Activated CD8-positive, alpha-beta memory T cell treated with anti-CD3 and anti-CD28 coated beads, Interleukin-2, amount 50 U/mL, for 4 hours (primary cell): ENCODE results near the gene ZNF423.

Source experiments
- DNase-seq: peaks from one replicate; pipeline ENCODE4 v3.0.0-alpha.2; 2020

Gene ZNF423

DNA sequence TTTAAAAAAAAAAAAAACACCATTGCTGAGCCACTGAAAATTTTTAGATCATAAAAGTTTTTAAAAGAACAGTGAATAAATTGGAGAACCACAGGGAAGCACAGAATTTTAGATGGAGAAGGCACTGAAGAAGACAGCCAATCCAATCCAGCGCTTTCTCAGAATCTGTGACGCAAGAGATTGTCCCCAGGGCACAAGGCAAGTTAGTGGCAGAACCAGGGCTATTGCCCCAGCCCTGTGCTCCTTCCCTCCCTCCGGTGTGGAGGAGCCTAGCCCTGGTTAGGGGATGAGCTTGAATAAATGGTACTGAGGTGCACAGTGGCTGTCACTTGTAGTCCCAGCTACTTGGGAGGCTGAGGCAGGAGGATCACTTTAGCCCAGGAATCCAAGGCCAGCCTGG lies 108.3 kb downstream of the ZNF423 start:
- no peak for DNase-seq

DNA sequence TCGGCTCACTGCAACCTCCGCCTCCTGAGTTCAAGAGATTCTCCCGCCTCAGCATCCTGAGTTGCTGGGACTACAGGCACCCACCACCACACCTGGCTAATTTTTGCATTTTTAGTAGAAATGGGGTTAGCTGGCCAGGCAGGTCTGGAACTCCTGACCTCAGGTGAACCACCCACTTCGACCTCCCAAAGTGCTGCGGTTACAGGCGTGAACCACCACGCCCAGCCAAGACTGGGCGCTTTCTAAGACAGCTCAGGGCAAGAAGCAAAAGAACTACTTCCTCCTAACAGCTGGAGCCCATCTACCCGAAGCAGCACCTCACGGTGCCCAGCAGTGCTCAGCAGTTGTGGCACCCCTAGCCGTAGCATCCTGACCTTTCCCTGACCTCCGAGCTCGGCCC lies 109.4 kb downstream of the ZNF423 start:
- no peak for DNase-seq

DNA sequence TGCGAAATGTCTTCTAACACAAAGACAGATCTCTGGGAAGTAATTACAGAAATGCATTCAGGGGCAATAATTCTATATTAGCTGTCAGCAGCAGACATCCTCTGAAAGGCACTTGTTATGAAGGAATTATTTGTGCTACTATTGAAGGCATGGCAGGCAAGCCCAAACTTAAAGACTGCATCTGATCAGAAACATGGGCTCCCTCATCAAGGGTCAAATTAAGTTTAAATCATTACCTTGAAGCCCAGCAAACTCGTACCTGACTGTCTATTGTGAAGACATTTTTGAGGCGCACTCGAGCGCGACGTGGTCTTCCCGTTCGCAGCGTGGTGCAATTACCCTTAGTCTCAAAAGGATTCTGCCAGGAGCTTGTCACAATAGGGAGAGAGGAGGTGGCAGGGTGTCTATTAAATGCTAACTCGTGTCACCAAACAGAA lies 110.6 kb downstream of the ZNF423 start:
- no peak for DNase-seq

DNA sequence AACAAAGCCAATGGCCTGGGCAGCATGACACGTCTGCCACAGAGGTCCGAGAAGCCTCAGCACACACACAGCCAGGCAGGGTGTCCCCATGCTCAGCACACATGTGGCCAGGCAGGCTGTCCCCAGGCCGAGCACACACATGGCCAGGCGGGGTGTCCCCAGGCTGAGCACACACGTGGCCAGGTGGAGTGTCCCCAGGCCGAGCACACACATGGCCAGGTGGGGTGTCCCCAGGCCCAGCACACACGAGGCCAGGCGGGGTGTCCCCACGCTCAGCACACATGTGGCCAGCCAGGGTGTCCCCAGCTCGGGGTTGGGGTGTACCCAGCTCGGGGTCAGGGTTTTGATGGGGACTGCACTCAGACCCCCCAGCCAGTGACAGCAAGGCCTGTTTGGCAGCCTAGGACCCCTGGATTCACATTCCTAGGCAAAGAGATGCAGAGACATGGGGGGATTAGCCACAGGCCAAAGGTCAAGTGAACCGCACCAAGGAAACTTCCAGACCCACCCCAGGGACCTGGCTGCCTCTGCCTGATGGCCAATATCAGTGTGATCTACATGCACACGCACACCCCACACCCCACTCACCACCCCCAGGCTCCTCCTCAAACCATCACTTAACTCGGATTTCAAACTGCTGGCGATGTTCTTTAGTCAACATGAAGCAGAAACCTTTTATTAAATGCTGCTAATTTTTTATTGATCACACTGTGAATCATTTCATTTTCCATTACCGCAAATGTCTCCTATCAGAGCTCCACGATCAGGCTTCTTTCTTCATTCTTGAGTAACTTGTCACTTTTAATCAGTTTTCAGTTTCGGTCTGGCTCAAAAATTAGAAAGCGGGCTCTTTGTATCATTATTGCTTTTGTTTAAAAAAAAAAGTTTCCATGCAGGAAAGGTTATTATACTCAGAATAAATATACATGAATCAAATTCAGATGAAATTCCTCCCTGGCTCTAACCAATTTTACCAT lies 111.4 kb downstream of the ZNF423 start:
- no peak for DNase-seq

DNA sequence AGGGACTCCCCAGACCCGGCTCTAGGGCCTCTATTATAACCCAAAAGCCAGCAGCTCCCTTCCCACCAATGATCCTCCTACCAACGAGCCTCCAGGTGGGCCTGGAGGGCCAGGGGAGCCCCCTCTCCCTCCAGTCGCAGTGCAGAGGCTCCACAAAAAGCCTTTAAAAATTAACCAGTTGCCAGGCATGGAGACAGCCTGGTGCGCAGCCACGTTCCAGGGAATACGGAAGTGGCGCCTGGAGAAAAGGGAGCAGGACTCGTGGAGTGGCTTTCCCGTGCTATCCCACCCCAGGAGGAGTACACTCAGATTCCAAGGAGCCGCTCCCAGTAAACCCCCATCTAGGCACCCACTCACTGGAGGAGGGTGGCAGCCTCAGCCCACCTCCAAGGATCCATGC lies 112.3 kb downstream of the ZNF423 start:
- DNase-seq, result no peak

DNA sequence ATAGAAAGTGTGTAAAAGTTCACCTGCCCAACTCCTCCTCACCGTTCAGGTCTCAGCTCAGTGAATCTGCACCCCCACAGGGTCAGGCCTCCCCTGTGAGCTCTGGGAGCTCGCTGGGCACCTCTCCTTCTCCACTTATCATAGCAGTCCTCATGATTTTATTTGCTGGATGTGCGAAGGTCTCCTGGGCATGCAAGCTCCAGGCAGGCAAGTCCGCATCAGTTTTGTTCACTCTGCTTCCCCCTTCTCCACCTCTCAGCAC lies 112.8 kb downstream of the ZNF423 start:
- no peak for DNase-seq

DNA sequence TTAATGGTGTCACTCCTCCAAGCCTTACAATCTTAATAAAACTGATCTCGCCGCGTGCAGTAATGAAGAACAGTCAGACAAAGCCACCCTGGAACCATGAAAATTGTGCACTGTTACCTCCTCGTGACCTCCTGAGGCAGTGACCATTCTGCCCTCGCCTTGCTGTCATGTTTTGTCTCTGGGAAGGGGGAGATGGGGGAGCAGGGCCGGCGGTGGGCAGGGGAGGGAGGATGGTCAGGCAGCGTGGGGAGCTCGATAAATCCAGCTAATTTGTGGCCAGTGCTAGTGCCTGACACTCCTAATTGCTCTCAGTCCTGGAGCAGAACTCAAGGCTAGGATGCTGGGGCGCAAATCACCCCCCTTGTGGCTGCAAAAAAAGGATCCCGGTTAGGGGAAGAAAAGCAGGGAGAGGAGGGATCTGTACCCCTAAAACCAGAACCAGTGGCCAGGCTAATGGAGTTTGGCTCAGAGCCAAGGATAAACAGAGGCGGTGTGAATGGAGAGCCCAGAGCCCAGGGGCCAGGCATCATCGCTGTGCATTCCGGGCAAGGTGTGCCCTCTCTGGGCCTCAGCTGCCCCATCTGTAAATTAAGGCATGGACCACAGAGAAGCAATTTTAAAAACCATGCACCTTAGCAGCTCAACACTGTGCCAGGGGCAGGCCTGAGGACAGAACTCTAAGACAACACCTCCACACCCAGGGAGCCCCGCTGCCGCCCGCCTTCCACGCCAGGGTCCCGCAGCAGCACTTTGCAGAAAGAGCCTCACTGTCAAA lies 113.3 kb downstream of the ZNF423 start:
- no peak for DNase-seq

DNA sequence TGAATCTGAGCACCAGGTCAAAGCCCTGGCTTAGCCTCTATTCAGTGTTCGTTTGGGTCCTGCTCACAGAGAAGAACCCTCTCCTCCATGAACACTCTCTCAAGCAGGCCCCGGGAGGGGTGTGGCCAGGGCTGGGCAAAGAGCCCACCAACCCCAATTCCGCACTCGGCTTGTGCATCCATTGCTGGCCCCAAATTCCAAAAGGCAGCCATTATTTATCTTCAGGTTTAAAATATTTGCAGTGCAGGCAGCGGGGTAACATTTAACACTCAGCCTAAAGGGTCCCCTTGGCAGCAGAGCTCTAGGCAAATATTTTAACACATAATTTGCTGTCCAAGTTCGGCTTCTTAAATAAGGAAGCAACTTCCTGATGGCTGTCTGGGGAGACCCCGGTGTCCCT lies 115.7 kb downstream of the ZNF423 start:
- DNase-seq, result no peak

DNA sequence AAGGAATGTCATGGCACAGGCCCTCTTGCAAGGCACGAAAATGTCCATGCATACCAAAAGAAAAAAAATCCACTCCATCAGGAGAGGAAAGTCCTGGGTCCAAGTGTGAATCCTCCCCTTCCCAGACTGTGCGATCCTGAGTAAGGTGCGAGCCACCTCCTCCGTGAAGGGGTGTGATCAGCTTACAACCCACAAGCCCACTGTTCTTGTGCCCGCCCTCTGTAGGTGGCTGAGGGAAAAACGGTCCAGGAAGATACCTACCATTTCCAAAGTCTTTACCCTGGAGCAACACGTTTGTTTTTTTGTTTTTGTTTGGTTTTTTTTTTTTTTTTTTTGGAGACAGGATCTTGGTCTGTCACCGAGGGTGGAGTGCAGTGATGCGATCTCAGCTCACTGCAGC lies 116.5 kb downstream of the ZNF423 start:
- no peak for DNase-seq

DNA sequence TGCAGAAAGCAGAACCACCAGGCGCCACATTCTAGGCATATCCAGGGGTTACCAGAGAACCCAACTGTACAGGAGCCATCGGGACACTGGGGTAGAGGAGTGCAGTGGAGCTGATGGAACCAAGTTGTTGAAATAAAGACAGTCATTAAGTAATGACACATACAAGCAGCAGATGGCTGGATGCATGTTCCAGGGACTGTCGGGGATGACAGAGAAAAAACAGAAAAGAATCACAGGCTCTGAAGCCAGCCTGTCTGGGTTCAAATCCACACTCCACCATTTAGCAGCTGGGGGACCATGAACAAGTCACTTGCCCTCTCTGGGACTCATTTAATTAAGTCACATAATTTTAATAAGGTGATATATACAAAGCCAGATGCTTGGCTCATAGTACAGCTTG lies 117.1 kb downstream of the ZNF423 start:
- no peak for DNase-seq

DNA sequence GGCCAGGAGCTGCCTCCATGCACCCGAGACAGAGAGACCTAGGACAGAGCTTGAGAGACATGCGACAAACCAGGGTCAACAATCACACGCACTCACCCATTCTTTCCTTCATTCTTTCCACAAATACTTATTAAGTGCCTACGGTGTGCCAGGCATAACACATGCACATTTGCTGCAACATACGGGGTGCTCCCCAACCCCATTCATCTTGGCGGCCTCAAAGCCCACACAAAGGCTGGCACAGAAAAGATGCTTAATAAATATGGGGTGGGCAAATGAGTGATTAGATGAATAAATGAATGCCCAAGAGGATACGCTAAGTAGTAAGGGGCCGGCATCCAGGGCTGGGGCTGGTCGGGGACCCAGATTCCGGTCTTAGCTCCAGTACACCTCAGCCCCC lies 117.9 kb downstream of the ZNF423 start:
- no peak for DNase-seq

DNA sequence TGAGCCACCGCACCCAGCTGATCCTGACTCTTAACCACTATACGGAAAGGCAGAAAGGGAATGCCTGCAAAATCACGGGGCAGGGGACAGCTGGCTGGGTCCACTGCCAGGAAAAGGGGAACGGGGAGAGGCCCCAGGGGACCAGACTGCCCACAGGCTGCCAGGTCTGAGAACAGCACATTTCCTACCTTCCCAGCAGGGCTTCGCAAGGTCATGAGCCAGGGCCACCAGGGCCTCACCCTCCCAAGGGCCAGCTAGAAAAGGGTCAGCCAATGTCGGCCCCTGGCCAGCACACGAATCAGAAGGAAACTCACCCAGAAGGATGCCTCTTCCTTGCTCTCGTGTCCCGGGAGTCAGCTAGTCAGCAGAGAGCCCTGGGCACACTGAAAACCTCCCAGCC lies 118.4 kb downstream of the ZNF423 start:
- no peak for DNase-seq

DNA sequence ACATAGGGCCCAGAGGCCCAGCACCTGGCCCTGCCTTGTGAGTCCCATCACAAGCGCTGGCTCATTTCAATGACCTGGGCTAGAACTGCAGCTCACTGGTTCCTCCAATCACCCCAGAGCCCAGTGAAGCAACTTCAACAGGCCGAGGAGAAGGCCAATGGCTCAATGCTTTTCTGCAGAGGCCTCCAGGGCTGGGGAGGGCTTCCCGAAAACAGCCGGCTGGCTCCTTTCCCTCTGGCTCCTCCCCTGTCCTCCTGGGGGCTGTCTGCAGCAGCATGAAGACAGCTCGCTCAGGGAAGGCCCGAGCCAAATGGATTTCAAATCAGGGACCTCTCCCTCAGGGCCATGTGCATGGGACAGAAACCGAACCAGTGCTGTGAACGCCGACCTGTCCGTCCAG lies 121.6 kb downstream of the ZNF423 start:
- no peak for DNase-seq

DNA sequence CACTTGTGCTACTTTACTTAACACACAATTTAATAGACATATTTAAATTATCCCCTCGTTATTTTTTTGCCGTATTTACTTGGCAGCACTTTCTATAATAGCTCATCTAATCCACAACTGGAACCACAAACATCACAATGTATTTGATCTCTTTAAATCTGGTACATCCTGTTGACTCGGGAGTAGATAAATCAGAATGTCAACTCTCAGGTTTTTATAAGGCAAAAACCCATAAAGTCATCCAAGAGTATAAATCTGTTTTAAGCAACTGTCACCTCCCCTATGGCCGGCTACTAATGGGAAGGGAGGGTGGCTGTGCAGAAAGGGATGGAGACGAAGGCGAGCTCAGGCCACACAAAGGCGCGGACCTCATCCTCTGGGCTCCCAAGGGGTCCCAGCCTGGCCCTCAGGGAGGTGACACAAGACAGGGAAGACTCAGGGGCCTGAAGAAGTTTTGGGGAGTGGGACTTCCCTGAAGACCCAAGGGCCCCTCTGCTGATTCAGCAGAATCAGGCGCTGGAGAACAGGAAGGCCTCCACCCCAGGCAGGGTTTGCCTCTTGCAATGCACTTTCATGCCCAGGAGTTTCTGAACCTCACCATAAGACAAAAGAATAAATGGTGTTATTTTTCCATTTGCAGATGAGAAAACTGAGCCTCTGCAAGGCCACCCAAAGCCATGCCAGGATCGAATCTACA lies 122.5 kb downstream of the ZNF423 start:
- DNase-seq, result no peak

DNA sequence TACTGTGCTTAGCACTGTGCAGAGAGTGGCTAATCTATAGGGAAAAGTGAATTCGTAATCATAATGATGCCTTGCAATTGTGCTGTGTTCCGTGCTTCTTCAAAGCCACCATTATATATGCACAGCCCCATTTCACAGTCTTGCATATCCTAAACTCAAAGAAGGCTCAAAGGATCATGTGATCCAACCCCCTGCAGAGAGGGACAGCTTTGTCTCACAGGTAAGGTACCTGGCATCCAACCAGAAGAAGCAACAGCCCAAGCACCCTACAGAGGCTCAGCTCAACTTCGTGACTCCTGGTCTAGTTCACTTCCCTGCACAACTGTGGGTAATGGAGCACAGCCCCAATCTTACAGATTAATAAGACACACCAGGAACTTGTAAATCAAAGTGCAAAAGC lies 124.0 kb downstream of the ZNF423 start:
- no peak for DNase-seq

DNA sequence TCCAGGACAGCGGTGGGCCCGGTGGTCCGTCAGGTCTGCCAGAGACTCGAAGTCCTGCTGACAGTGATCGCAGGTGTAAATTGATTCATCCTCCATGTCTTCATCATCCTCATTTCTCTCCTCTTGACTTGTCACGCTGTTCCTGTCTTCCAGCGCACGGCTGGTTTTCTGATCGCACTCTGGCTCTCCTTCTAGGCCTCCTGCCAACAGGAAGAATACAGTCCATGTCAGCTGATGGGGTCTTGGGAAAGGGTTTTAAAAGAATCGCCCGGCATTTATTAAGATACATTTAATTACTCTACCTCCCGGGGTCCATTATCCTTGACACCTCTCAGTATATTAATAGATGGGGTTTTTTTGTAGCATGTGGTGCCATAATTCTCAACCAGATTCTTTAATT lies 125.1 kb downstream of the ZNF423 start:
- no peak for DNase-seq

DNA sequence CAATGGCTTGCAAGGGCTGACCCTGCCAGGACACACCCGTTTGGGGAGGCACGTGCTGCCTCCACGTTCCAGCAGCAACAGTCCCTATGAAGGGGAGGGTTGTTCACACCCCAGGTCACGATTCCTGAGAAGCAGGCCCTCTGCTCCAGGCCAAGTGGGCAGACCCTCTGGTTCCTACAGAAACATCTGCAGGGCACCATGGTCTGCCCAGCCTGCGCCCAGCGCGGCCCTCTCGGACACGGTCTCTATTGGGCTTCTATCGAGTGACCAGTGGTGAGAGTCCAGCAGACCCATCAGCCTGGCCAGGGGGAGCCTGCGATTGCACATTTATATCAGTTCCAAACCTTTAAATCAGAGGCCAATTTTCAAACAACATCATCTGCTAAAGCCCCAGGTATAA lies 128.3 kb downstream of the ZNF423 start:
- no peak for DNase-seq

DNA sequence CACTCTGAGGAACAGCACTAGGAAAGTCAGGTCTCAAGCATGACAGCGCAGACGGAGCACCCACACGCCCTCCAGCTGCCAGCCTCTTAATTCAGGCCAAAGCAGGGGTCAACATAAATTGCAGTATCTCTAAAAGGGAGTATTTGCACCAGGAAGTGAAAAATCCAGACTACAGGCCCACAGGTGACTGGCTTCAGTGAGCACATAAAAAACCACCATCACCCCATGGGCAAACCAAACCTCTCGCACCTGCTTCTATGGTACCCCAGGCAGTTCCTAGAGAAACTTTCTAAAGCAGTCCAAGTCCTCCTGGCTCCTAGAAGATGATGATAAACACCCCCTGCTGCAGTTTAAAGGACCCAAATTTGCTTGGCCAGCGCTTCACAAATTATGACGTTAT lies 129.8 kb downstream of the ZNF423 start:
- DNase-seq, result no peak

DNA sequence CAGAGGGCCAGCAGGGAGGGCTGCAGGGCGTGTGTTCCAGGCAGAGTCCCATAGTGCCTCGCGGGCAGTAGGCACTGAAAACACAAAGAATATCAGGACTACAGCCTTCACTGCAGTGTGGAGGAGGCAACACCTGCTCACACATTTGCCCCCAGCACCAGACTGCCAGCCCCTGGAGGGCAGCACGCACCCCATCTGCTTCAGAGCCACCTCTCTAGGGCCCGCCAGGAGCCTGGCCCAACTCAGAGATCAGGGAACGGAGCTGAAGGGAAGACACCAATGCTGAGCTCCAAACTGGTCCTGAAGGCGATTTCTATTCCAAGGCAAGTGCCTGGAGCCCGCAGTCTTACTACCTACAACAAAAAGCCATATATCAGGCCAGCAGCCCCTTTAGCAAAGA lies 130.3 kb downstream of the ZNF423 start:
- DNase-seq, result no peak

DNA sequence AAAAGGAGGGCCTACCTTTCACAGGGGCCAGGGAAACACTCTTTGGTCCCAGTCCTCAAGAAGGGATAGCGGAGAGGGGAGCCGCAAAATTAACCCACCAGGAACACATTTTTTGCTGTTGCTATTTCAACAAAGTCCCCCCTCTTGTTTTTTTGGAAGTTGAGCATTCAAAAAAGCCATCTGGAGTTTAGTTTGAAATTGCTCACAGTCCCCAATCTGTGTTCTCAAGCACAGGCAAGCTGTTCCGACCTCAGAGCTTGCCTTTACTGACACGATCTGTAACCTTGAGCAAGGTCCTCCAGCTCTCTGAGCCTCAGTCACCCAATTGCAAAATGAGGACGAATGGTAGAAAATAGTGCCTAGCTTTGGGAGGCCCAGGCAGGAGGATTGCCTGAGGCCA lies 131.1 kb downstream of the ZNF423 start:
- DNase-seq, result no peak

DNA sequence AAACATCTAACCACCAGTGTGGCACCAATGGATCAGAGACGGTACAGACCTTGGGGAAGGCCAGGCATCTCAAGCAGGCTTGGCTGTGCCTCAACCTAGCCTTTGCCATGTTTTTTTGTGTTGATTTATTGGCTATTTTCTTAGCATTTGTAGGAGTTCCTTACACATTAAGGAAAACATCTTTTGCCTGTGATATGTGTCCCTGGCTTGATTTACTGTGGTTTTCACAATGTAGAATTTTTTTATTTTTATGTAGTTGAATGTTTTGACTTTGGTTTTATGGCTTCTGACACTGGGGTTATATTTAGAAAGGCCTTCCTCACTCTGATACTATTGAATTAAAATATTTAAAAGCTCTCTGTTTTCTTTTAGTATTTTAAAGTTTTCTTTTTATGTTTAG lies 132.6 kb downstream of the ZNF423 start:
- DNase-seq, result no peak

DNA sequence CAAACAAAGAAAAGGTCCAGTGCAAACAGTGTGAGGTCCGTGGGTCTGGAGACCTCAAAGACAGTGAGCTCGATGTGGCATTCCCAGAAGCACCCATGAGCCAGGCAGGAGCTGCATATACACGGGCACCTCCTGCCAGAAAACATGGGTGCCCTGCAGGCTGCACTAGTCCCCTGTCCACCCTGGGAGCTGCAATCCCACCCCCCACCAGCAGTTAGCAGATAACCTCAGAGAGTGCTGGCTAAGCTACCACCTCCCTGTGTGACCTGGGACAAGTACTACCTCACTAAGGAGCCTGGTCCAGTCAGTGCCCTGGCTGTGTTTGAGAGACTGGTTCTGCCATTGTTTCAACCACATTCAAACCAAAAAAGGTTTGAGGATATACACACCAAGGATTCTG lies 135.7 kb downstream of the ZNF423 start:
- no peak for DNase-seq

DNA sequence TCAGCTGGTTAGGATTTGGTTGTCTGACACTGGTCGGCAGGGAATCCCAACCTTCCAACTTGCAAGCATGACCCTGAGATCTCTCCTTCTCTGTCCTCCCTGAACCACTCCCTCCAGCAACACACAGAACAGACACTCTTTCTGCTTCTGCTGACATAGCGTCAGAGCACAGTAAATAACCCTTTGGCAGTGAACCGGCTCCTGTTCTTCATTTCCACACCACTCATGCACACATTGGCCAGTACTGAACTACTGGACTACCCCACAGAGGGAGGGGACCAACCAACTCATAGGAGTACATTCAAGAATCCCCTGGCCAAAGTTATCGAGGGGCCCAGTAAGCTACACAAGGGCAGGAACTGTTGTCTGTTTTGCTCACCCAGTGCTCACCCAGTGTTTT lies 138.2 kb downstream of the ZNF423 start:
- DNase-seq, result no peak
